Loucy (cell line): Measurements from ENCODE around the gene FSD1L.
"Not testable (repeated sequence)": the region's sequence is repeated elsewhere in the genome, so short reads cannot be mapped to it uniquely, and the experiment has no call there.

Experiments
- H2AFZ ChIP-seq: fragments of 200-600 bp; sonication (generic); 2 replicates; pipeline ENCODE4 v1.6.0; 2016; ENCODE audit warnings: antibody characterized with exemption, mild to moderate bottlenecking, low read length, moderate library complexity
- H3F3A ChIP-seq: fragments of 200-600 bp; 2 replicates; pipeline ENCODE4 v1.6.0; 2016; ENCODE audit warnings: antibody characterized with exemption, low read depth, mild to moderate bottlenecking
- H3K27me3 ChIP-seq: fragments of 200-600 bp; sonication (generic); 2 replicates; pipeline ENCODE4 v1.6.1; 2014; ENCODE audit warnings: low read length, mild to moderate bottlenecking; ENCODE audit not compliant: insufficient read depth, poor library complexity, severe bottlenecking
- H3K36me3 ChIP-seq: fragments of 200-600 bp; sonication (generic); 2 replicates; pipeline ENCODE4 v1.6.1; 2016; ENCODE audit warnings: low read length; ENCODE audit not compliant: insufficient read depth
- H3K4me1 ChIP-seq: fragments of 200-600 bp; sonication (generic); 2 replicates; pipeline ENCODE4 v1.5.1; 2014; ENCODE audit warnings: low read length, mild to moderate bottlenecking; ENCODE audit not compliant: insufficient read depth, poor library complexity, severe bottlenecking
- H3K4me2 ChIP-seq: fragments of 200-600 bp; sonication (generic); 2 replicates; pipeline ENCODE4 v1.6.0; 2014; ENCODE audit warnings: antibody characterized with exemption, low read length, low read depth, mild to moderate bottlenecking; ENCODE audit not compliant: poor library complexity, severe bottlenecking
- H3K4me3 ChIP-seq: fragments of 200-600 bp; sonication (generic); 2 replicates; pipeline ENCODE4 v1.5.1; 2014; ENCODE audit warnings: low read length, mild to moderate bottlenecking, mixed read lengths; ENCODE audit not compliant: poor library complexity, severe bottlenecking
- H3K79me2 ChIP-seq: fragments of 200-600 bp; sonication (generic); 2 replicates; pipeline ENCODE4 v1.6.1; 2014; ENCODE audit warnings: low read length; ENCODE audit not compliant: insufficient read depth
- H3K9ac ChIP-seq: fragments of 200-600 bp; sonication (generic); 2 replicates; pipeline ENCODE4 v1.6.0; 2014; ENCODE audit warnings: mild to moderate bottlenecking, low read depth, low read length, moderate library complexity; ENCODE audit not compliant: poor library complexity, severe bottlenecking
- H3K9me2 ChIP-seq: fragments of 200-600 bp; sonication (generic); replicated peaks from 2 replicates; pipeline ENCODE4 v1.6.1; 2016; ENCODE audit warnings: low read depth, low read length, mixed read lengths
- H3K9me3 ChIP-seq: fragments of 200-600 bp; sonication (generic); 2 replicates; pipeline ENCODE4 v1.6.1; 2014; ENCODE audit warnings: mild to moderate bottlenecking, antibody characterized with exemption, low read length, low read depth; ENCODE audit not compliant: insufficient read depth
- H4K20me1 ChIP-seq: fragments of 200-600 bp; sonication (generic); 2 replicates; pipeline ENCODE4 v1.6.0; 2014; ENCODE audit warnings: antibody characterized with exemption, low read length, mild to moderate bottlenecking; ENCODE audit not compliant: insufficient read depth, poor library complexity, severe bottlenecking
- EZH2phosphoT487 ChIP-seq: fragments of 200-600 bp; IDR thresholded peaks from 2 replicates; pipeline ENCODE4 v1.6.1; 2018; ENCODE audit warnings: antibody characterized with exemption, mild to moderate bottlenecking, moderate library complexity, borderline replicate concordance
- TF ChIP-seq, protein P1 (sequence below): fragments of 200-600 bp; sonication (generic); conservative IDR thresholded peaks from 2 replicates; pipeline ENCODE4 v1.5.1; 2014; ENCODE audit warnings: mild to moderate bottlenecking, antibody characterized with exemption, low read length

The FSD1L gene

DNA sequence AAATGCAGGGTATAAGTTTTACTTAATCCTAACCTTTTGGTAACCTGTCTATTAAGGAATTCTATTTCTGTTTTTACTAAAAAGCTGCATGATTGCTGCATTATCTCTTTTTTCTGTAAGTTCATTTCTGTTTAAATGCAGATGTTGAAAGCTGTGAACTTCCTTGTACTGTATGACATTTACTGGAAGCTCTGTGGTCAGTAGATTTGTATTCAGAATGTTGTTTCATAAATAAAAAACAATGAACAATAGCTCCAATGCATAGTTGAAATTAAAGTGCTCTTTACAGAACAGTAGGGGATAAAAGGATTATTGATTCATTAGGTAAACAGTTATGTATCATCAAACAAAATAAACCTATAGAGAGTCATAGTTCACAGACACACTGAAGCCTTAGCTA is 63.6 kb downstream of the FSD1L start:
- H3K79me2 ChIP-seq, result no peaks in the 10 kb centered on the region
- H3K9me3 ChIP-seq, result no peaks in the 10 kb centered on the region
- TF ChIP-seq, protein P1, sequence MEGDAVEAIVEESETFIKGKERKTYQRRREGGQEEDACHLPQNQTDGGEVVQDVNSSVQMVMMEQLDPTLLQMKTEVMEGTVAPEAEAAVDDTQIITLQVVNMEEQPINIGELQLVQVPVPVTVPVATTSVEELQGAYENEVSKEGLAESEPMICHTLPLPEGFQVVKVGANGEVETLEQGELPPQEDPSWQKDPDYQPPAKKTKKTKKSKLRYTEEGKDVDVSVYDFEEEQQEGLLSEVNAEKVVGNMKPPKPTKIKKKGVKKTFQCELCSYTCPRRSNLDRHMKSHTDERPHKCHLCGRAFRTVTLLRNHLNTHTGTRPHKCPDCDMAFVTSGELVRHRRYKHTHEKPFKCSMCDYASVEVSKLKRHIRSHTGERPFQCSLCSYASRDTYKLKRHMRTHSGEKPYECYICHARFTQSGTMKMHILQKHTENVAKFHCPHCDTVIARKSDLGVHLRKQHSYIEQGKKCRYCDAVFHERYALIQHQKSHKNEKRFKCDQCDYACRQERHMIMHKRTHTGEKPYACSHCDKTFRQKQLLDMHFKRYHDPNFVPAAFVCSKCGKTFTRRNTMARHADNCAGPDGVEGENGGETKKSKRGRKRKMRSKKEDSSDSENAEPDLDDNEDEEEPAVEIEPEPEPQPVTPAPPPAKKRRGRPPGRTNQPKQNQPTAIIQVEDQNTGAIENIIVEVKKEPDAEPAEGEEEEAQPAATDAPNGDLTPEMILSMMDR, result no peak
- TF ChIP-seq EZH2phosphoT487, result no peak
- no peaks in the 10 kb centered on the region for H3K27me3 ChIP-seq
- H2AFZ ChIP-seq, result no peak overlapping the region
- H3K4me3 ChIP-seq, result no peak overlapping the region
- no peak overlapping the region for H3K9ac ChIP-seq
- H3K4me2 ChIP-seq, result no peak overlapping the region
- no peaks in the 10 kb centered on the region for H3F3A ChIP-seq
- H3K36me3 ChIP-seq, result peaks cover 12% of the 10 kb centered on the region; the same call in 1 of the 2 replicates
- no peaks in the 10 kb centered on the region for H3K4me1 ChIP-seq
- H3K9me2 ChIP-seq, result no peaks in the 10 kb centered on the region
- no peaks in the 10 kb centered on the region for H4K20me1 ChIP-seq

DNA sequence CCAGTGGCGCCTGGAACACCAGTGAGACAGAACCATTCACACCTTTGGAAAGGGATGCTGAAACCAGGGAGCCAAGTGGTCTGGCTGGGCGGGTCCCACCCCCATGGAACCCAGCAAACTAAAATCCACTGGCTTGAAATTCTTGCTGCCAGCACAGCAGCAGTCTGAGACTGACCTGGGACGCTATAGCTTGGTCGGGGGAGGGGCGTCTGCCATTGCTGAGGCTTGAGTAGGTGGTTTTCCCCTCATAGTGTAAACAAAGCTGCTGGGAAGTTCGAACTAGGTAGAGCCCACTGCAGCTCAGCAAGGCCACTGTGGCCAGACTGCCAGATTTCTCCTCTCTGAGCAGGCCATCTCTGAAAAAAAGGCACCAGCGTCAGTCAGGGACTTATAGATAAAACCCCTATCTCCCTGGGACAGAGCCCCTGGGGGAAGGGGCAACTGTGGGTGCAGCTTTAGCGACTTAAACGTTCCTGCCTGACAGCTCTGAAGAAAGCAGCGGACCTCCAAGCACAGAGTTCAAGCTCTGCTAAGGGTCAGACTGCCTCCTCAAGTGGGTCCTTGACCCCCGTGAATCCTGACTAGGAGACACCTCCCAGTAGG is 68.1 kb downstream of the FSD1L start:
- no peak overlapping the region for H2AFZ ChIP-seq
- H3K27me3 ChIP-seq, result no peaks in the 10 kb centered on the region
- H3K79me2 ChIP-seq, result no peaks in the 10 kb centered on the region
- no peaks in the 10 kb centered on the region for H3K9me3 ChIP-seq
- TF ChIP-seq EZH2phosphoT487, result no peak
- TF ChIP-seq, protein P1, result no peak
- peaks cover 3% of the 10 kb centered on the region; the same call in 1 of the 2 replicates for H3K36me3 ChIP-seq
- no peak overlapping the region for H3K9ac ChIP-seq
- no peak overlapping the region for H3K4me2 ChIP-seq
- no peaks in the 10 kb centered on the region for H3F3A ChIP-seq
- no peaks in the 10 kb centered on the region for H3K9me2 ChIP-seq
- H3K4me1 ChIP-seq, result no peaks in the 10 kb centered on the region
- H3K4me3 ChIP-seq, result no peak overlapping the region
- no peaks in the 10 kb centered on the region for H4K20me1 ChIP-seq

DNA sequence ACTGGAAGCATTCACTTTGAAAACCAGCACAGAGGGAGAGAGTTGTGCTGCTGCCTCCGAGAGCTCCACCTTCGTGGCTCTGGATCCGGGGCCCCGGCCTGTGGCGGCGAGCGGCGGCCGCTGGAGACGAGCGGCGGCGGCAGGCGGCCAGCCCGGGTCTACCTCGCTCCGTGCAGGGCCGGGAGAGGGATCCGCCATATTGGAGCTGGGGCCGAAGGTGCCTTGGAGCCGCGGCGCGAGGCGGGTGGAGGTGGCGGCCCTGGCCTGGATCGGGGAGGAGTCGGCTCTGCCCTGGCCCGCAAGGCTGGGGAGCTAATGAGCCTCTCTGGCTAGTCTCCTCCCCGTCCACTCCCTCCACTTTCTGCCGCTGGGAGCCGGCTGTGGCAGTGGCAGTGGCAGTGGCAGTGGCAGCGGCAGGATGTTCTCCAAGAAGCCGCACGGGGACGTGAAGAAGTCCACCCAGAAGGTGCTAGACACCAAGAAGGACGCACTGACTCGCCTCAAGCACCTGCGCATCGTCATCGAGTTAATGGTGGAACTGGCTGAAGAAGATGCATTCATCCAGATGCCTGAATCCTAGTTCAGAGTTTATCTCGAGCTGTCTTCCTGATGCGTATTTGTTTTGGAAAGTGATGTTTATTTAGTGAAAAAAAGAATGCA is 72.0 kb downstream of the FSD1L start:
- H3K36me3 ChIP-seq, H3K4me3 ChIP-seq, H4K20me1 ChIP-seq: not testable (repeated sequence)

DNA sequence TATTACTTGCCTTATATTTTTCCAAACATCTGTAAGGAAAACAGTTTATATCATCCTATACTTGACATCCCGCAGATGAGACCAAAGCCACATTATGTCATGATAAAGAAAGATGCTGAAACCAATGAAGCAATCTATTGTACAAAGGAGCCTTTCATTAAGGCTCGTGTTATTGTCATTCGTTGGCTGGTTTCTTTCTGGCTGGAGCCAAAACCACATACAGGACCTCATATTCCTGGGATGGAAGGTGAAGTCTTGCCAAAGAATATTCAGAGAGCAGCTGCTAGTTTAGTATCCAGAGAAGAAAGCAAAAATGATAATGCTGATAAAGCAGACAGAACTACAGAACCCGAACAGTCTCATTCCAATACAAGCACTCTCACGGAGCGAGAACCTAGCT is 73.2 kb downstream of the FSD1L start:
- not testable (repeated sequence) for H3K4me1 ChIP-seq, H3K79me2 ChIP-seq, H3K9ac ChIP-seq, H3F3A ChIP-seq, H3K4me2 ChIP-seq, H3K9me2 ChIP-seq, H3K9me3 ChIP-seq, H3K36me3 ChIP-seq, H2AFZ ChIP-seq, H3K4me3 ChIP-seq, H3K27me3 ChIP-seq, H4K20me1 ChIP-seq

More for the DNA sequence above, 72.0 kb downstream of the FSD1L start:
- H3K4me1 ChIP-seq, H2AFZ ChIP-seq, H3F3A ChIP-seq, H3K9me3 ChIP-seq, H3K27me3 ChIP-seq, H3K9ac ChIP-seq, H3K9me2 ChIP-seq, H3K4me2 ChIP-seq, H3K79me2 ChIP-seq: not testable (repeated sequence)

DNA sequence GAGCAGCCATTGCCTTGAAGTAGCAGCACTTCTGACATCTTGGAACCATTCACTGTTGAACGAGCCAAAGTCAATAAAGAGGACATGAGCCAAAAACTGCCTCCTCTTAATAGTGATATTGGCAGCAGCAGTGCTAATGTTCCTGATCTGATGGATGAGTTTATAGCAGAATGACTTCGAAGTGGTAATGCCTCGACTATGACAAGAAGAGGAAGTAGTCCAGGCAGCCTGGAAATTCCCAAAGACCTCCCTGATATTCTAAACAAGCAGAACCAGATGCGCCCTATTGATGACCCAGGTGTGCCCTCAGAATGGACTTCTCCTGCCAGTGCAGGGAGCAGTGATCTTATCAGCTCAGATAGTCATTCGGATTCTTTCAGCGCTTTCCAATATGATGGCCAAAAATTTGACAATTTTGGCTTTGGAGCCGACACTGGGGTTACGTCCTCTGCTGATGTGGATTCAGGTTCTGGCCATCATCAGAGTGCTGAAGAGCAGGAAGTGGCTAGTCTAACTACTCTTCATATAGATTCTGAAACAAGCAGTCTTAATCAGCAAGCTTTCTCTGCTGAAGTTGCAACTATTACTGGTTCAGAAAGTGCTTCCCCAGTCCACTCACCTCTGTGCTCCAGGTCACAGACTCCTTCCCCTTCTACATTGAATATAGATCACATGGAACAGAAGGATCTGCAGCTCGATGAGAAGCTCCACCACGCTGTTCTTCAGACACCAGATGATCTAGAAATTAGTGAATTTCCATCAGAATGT is 75.0 kb downstream of the FSD1L start:
- not testable (repeated sequence) for H3K4me2 ChIP-seq, H3K36me3 ChIP-seq, H3K4me1 ChIP-seq, H4K20me1 ChIP-seq, H3K9me2 ChIP-seq, H3K9me3 ChIP-seq, H3K4me3 ChIP-seq, H3K9ac ChIP-seq, H3K27me3 ChIP-seq, H2AFZ ChIP-seq, H3K79me2 ChIP-seq, H3F3A ChIP-seq
